RPMI8226 (cell line): Measurements from ENCODE around the gene DISC1.

Experiments used
- DNase-seq: peaks from one replicate; pipeline ENCODE4 v3.0.0-alpha.2; 2015

DISC1 gene

GRCh38 chr1:232057896-232058274 is 431.3 kb downstream of the DISC1 start:
- DNase-seq, result no peak

- peak; percentile 88 for DNase-seq
Measured at GRCh38 chr1:232059726-232060374, 433.3 kb downstream of the DISC1 start.

GRCh38 chr1:232062967-232063366 is 436.4 kb downstream of the DISC1 start:
- DNase-seq, result no peak

GRCh38 chr1:232066521-232066920 is 439.9 kb downstream of the DISC1 start:
- peak; percentile 35 for DNase-seq

- no peak for DNase-seq
Measured at GRCh38 chr1:232074265-232074664, 447.7 kb downstream of the DISC1 start.

- no peak for DNase-seq
Measured at GRCh38 chr1:232077809-232078208, 451.2 kb downstream of the DISC1 start.

GRCh38 chr1:232084584-232085223 is 458.1 kb downstream of the DISC1 start:
- peak; percentile 28 for DNase-seq

GRCh38 chr1:232090816-232091215 is 464.2 kb downstream of the DISC1 start:
- no peak for DNase-seq
